ENCODE measurements around the gene PCK2.
A peak's percentile ranks its signal among the peaks of the same experiment; 100 is the strongest.

Gene PCK2

GRCh38 chr14:24121210-24121609, 27.1 kb downstream of the PCK2 start:
- no peak for DNase-seq

- DNase-seq = no peak
Observed at GRCh38 chr14:24122416-24122815, 28.3 kb downstream of the PCK2 start.

GRCh38 chr14:24122898-24123297, 28.8 kb downstream of the PCK2 start:
- no peak for DNase-seq

- no peak for DNase-seq
Observed at GRCh38 chr14:24123424-24124417, 29.6 kb downstream of the PCK2 start.

- no peak for DNase-seq
Observed at GRCh38 chr14:24126939-24127338, 32.8 kb downstream of the PCK2 start.

- no peak for DNase-seq
Observed at GRCh38 chr14:24127673-24128072, 33.6 kb downstream of the PCK2 start.

GRCh38 chr14:24129410-24129998, 35.4 kb downstream of the PCK2 start:
- DNase-seq = no peak

- no peak for DNase-seq
Observed at GRCh38 chr14:24130380-24130716, 36.2 kb downstream of the PCK2 start, which contains the start of gene FITM1. FITM1 (plus strand) TSS chr14:24130659; CDS start chr14:24131564, 905 bp downstream.

- DNase-seq = no peak
Observed at GRCh38 chr14:24130717-24131548, 36.8 kb downstream of the PCK2 start.

GRCh38 chr14:24131549-24131966, 37.4 kb downstream of the PCK2 start:
- no peak for DNase-seq

GRCh38 chr14:24132061-24132685, 38.1 kb downstream of the PCK2 start:
- peak; percentile 66 for DNase-seq

GRCh38 chr14:24132976-24133375, 38.9 kb downstream of the PCK2 start:
- no peak for DNase-seq

GRCh38 chr14:24133735-24134134, 39.6 kb downstream of the PCK2 start:
- no peak for DNase-seq

- no peak for DNase-seq
Observed at GRCh38 chr14:24135584-24135833, 41.4 kb downstream of the PCK2 start.

GRCh38 chr14:24135834-24136683, 41.9 kb downstream of the PCK2 start, which contains the start of gene PSME1:
PSME1 (plus strand) TSS chr14:24136194; CDS start chr14:24136263, 69 bp downstream.
- DNase-seq = peak; percentile 96

- no peak for DNase-seq
Observed at GRCh38 chr14:24136684-24137528, 42.8 kb downstream of the PCK2 start.

GRCh38 chr14:24137529-24138395, 43.7 kb downstream of the PCK2 start:
- DNase-seq = no peak

- no peak for DNase-seq
Observed at GRCh38 chr14:24138396-24139271, 44.5 kb downstream of the PCK2 start.
